Measurements from ENCODE around the gene VEGFA.

The VEGFA gene

GRCh38 chr6:43826730-43827129 lies 56.7 kb downstream of the VEGFA start:
- no peak for DNase-seq

DNA sequence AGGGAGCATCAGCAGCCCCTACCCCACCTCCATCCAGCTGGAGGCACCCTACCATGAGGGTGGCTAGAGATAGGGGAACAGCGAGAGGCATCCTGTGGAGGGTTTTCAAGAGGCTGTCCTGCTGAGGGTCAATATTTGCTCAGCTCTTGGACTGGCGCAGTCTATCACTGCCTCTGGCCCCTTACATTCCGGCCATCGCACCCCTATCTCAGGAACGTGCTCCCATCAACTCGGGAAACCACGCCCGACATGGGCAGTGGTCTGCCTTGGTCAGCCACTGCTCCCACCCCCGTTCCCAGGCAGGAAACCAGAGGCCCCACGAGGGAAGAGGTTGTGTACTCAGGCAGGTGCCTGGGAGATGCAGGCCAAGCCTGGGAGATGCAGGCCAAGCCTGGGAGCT lies 57.9 kb downstream of the VEGFA start:
- DNase-seq = no peak

- DNase-seq = no peak
Observed at GRCh38 chr6:43828711-43829110, 58.7 kb downstream of the VEGFA start.

GRCh38 chr6:43829470-43829869 lies 59.5 kb downstream of the VEGFA start:
- DNase-seq = no peak

- no peak for DNase-seq
Observed at GRCh38 chr6:43830775-43831174, 60.8 kb downstream of the VEGFA start.

GRCh38 chr6:43831191-43831590 lies 61.2 kb downstream of the VEGFA start:
- no peak for DNase-seq

GRCh38 chr6:43833223-43833995 lies 63.4 kb downstream of the VEGFA start:
- DNase-seq = no peak

DNA sequence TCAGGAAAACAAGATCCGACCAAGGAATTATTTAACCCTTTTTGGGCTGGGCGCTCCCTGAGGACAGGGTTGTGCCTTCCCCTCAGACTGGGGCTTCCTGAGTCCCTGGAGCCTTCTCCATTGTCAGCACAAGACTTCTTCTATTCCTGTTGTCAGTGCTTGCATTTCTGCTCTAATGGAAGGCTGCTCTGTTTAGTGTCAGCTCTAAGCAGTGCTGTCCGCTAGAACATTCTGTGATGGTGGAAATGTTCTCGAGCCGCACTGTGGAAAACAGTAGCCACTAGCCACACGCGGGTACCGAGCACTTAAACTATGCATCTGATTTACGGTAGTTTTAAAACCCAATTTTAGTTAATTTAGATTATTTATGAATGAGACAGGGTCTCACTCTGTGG lies 64.0 kb downstream of the VEGFA start:
- no peak for DNase-seq

DNA sequence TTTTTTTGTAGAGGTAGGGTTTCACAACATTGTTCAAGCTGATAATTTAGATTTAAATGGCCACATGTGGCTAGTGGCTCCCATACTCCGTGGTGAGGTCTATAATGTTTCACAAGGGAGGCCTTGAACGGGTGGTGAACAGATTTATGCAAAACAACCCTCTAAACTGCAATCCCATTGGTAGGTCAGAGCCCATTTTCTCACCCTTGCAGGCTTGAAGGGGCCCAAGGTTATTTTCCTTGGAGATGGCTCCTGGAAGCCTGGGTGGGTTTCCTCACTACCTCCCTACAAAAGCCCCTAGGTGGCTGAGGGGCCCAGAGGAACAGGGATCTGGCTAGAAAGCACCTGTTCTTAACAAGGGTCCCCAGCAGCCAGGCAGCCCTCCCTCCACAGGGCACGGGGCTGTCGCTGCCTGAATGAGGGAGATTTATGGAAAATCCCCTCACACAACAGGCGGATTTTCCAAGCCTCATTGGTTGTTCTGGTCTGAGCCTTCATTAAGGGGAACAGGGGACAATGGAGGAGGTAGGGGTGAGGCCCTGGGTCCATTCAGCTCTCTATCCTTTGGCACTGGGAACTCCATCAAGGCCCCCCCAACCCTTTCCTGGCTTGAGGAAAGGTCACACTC lies 64.6 kb downstream of the VEGFA start:
- DNase-seq = no peak

DNA sequence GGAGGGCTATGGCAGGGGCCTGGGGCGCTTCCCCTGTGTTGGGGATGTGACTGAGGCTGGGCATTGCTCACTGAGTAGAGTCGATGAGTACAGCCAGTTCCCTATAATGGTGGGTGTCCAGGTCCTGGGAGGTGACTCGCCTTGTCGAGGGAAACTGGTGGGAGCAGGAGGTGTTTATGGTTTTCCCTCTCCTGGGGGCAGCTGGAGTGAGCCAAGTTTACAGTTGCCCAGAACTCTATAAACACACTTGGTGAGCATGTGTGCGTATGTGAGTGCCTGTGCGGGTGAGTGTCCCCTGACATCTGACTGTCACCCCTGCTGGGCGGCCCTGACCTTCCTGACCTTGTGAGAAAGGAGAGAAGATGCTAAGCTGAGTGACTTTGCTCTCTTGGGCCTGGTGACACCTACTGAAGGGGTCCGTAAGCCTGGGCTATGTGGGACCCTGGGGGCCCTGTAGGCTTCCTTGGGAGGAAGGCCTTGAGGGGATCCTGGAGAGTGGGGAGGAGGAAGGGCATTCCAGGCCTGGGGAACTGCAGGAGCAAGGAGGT lies 65.9 kb downstream of the VEGFA start:
- no peak for DNase-seq
